IMR-90 (cell line): Measurements from ENCODE around the gene MLEC.

Experiments used
- CEBPB ChIP-seq: IDR thresholded peaks from 2 replicates; pipeline ENCODE4 v1.6.1; 2012; ENCODE audit warnings: low read depth, low read length, improper control_type of control experiment
- CHD1 ChIP-seq: IDR thresholded peaks from 2 replicates; pipeline ENCODE4 v1.6.1; 2012; ENCODE audit warnings: low read depth, low read length, improper control_type of control experiment
- MAZ ChIP-seq: IDR thresholded peaks from 2 replicates; pipeline ENCODE4 v1.6.1; 2012; ENCODE audit warnings: low read depth, mild to moderate bottlenecking, low read length, improper control_type of control experiment, moderate library complexity, borderline replicate concordance
- MXI1 ChIP-seq: IDR thresholded peaks from 2 replicates; pipeline ENCODE4 v1.6.1; 2012; ENCODE audit warnings: low read depth, mild to moderate bottlenecking, low read length, moderate library complexity, borderline replicate concordance
- POLR2A ChIP-seq: IDR thresholded peaks from 2 replicates; pipeline ENCODE4 v1.6.1; 2012; ENCODE audit warnings: mild to moderate bottlenecking, low read depth, low read length
- RCOR1 ChIP-seq: IDR thresholded peaks from 2 replicates; pipeline ENCODE4 v1.6.1; 2012; ENCODE audit warnings: mild to moderate bottlenecking, low read length, improper control_type of control experiment; ENCODE audit not compliant: insufficient replicate concordance
- RFX5 ChIP-seq: IDR thresholded peaks from 2 replicates; pipeline ENCODE4 v1.8.0; 2012; ENCODE audit warnings: low read depth, mild to moderate bottlenecking, low read length, moderate library complexity
- TF ChIP-seq, protein P1 (sequence below): conservative IDR thresholded peaks from 2 replicates; pipeline ENCODE4 v1.5.1; 2012; ENCODE audit warnings: mild to moderate bottlenecking, low read depth, low read length, improper control_type of control experiment
- TF ChIP-seq, protein P2 (sequence below): fragments of 150-350 bp; IDR thresholded peaks from 2 replicates; pipeline ENCODE4 v1.6.1; 2017; ENCODE audit warnings: mild to moderate bottlenecking, antibody characterized with exemption, low read length, low read depth

DNA sequence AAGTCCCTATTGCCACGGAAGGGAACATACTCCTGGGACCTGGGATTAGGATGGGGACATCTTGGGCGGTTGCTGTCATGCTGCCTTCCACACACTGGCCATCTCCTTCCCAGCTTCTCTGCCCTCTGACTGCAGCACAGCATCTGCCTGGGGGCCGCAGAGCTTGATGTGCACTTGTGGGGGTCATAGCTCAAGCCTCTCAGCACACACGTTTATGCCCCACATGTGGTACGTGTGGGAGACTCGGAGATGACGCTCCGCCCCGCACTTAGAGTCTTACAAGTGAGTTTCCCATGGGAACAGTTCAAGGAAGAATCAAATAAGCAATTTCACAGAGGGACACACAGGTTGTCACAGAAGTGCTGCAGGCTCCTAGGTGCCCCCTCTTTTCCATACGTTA, 47.3 kb downstream of the MLEC start:
- TF ChIP-seq MAZ (no peak), POLR2A (no peak), RFX5 (no peak), CHD1 (no peak), RCOR1 (no peak), CEBPB (no peak), MXI1 (no peak)
- TF ChIP-seq, protein P1, sequence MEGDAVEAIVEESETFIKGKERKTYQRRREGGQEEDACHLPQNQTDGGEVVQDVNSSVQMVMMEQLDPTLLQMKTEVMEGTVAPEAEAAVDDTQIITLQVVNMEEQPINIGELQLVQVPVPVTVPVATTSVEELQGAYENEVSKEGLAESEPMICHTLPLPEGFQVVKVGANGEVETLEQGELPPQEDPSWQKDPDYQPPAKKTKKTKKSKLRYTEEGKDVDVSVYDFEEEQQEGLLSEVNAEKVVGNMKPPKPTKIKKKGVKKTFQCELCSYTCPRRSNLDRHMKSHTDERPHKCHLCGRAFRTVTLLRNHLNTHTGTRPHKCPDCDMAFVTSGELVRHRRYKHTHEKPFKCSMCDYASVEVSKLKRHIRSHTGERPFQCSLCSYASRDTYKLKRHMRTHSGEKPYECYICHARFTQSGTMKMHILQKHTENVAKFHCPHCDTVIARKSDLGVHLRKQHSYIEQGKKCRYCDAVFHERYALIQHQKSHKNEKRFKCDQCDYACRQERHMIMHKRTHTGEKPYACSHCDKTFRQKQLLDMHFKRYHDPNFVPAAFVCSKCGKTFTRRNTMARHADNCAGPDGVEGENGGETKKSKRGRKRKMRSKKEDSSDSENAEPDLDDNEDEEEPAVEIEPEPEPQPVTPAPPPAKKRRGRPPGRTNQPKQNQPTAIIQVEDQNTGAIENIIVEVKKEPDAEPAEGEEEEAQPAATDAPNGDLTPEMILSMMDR, result no peak
- TF ChIP-seq, protein P2, sequence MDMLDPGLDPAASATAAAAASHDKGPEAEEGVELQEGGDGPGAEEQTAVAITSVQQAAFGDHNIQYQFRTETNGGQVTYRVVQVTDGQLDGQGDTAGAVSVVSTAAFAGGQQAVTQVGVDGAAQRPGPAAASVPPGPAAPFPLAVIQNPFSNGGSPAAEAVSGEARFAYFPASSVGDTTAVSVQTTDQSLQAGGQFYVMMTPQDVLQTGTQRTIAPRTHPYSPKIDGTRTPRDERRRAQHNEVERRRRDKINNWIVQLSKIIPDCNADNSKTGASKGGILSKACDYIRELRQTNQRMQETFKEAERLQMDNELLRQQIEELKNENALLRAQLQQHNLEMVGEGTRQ, result no peak
